Endothelial cell of umbilical vein (primary cell): Measurements from ENCODE around the gene CNNM2. TPM values are rescaled to one million over a fixed set of nuclear protein-coding genes. Genes with fewer than 3 reads are reported as not detected.

Source experiments
- BruUV-seq: library from RNA; stranded (reverse); fragments of 400-500 nt; replicated peaks from 2 replicates; lab custom pipeline; 2021; lab: Mats Ljungman, UMichigan
- CTCF ChIA-PET: fragments of 300-600, 350-600 bp; sonication (Branson Sonifier 250); formaldehyde crosslinking; loops from one replicate; lab custom pipeline; 2021; ENCODE audit warnings: antibody characterized with exemption, inconsistent platforms; lab: Charles Lee
- POLR2A ChIA-PET: fragments of 300-600, 350-600 bp; sonication (Branson Sonifier 250); formaldehyde crosslinking; loops from one replicate; lab custom pipeline; 2021; ENCODE audit warnings: antibody characterized with exemption, inconsistent platforms; lab: Charles Lee
- DNase-seq: peaks from one replicate; pipeline ENCODE4 v3.0.0-alpha.2; 2011; ENCODE audit warnings: low read depth, low spot score
- FAIRE-seq: peaks from 2 replicates; lab custom pipeline; 2011; peaks lifted over from hg19 to GRCh38; lab: Jason Lieb, UNC
- H2AFZ ChIP-seq: 2 replicates; pipeline ENCODE4 v1.6.0; 2012; ENCODE audit warnings: low read depth, low read length, control low read depth, inconsistent platforms
- H3K27ac ChIP-seq: 2 replicates; pipeline ENCODE4 v1.5.1; 2011; ENCODE audit warnings: low read depth, mild to moderate bottlenecking, control low read depth, low read length, moderate library complexity; ENCODE audit not compliant: insufficient read depth
- H3K27me3 ChIP-seq, 2 experiments: 2 replicates each; pipeline versions ENCODE4 v1.6.0 to v1.6.1; 2011; ENCODE audit warnings: low read length in 2 of 2, mixed read lengths in 1 of 2; ENCODE audit not compliant: control insufficient read depth in 2 of 2, insufficient read depth in 2 of 2
- H3K36me3 ChIP-seq, 2 experiments: 2 replicates in 1 of 2; 3 replicates in 1 of 2; pipeline ENCODE4 v1.5.1; 2011; ENCODE audit warnings: low read length in 2 of 2, mild to moderate bottlenecking in 1 of 2, moderate library complexity in 1 of 2; ENCODE audit not compliant: control insufficient read depth in 2 of 2, insufficient read depth in 2 of 2; ENCODE audit errors: extremely low read depth in 1 of 2
- H3K4me1 ChIP-seq: 3 replicates; pipeline ENCODE4 v1.5.1; 2011; ENCODE audit warnings: mild to moderate bottlenecking, low read length; ENCODE audit not compliant: control insufficient read depth, insufficient read depth; ENCODE audit errors: extremely low read depth
- H3K4me2 ChIP-seq: 2 replicates; pipeline ENCODE4 v1.6.1; 2011; ENCODE audit warnings: low read length, control low read depth, mixed read lengths; ENCODE audit not compliant: insufficient read depth
- H3K4me3 ChIP-seq, 3 experiments: fragments of 200-600 bp in 1 of 3; sonication (generic), shearing (Covaris generic) in 1 of 3; replicated peaks in 1 of 3; 2 replicates each; pipeline ENCODE4 v1.5.1; 2011 to 2016; ENCODE audit warnings: control low read depth in 3 of 3, low read length in 3 of 3, mild to moderate bottlenecking in 2 of 3, inconsistent platforms in 1 of 3, low read depth in 1 of 3, moderate library complexity in 1 of 3; ENCODE audit not compliant: insufficient read depth in 1 of 3
- H3K79me2 ChIP-seq: 2 replicates; pipeline ENCODE4 v1.6.0; 2012; ENCODE audit warnings: low read length, inconsistent platforms; ENCODE audit not compliant: control insufficient read depth, insufficient read depth
- H3K9ac ChIP-seq: replicated peaks from 2 replicates; pipeline ENCODE3; 2011; ENCODE audit warnings: low read length, control low read depth; ENCODE audit not compliant: insufficient read depth; ENCODE audit errors: extremely low read depth
- H3K9me1 ChIP-seq: replicated peaks from 3 replicates; pipeline ENCODE4 v1.6.0; 2011; ENCODE audit warnings: mild to moderate bottlenecking, low read length; ENCODE audit not compliant: control insufficient read depth, insufficient read depth; ENCODE audit errors: extremely low read depth
- H3K9me3 ChIP-seq: replicated peaks from 2 replicates; pipeline ENCODE4 v1.5.1; 2012; ENCODE audit warnings: low read length, inconsistent platforms; ENCODE audit not compliant: control insufficient read depth, insufficient read depth
- H4K20me1 ChIP-seq: replicated peaks from 2 replicates; pipeline ENCODE3; 2011; ENCODE audit warnings: mild to moderate bottlenecking, low read length; ENCODE audit not compliant: control insufficient read depth, insufficient read depth; ENCODE audit errors: extremely low read depth
- EZH2 ChIP-seq: IDR thresholded peaks from 2 replicates; pipeline ENCODE4 v1.6.1; 2012; ENCODE audit warnings: borderline replicate concordance, low read depth, mild to moderate bottlenecking, moderate library complexity, low read length, inconsistent platforms; ENCODE audit not compliant: severe bottlenecking
- FOS ChIP-seq: IDR thresholded peaks from 2 replicates; pipeline ENCODE4 v1.6.1; 2011; ENCODE audit warnings: mild to moderate bottlenecking, low read length, moderate library complexity, borderline replicate concordance; ENCODE audit not compliant: insufficient read depth
- GATA2 ChIP-seq: IDR thresholded peaks from 2 replicates; pipeline ENCODE4 v1.7.0; 2011; ENCODE audit warnings: low read depth, mild to moderate bottlenecking, moderate library complexity, mixed read lengths, low read length; ENCODE audit not compliant: insufficient read length, insufficient read depth
- JUN ChIP-seq: IDR thresholded peaks from 2 replicates; pipeline ENCODE4 v1.6.1; 2011; ENCODE audit warnings: borderline replicate concordance, low read depth; ENCODE audit not compliant: insufficient read length, insufficient read depth
- MYC ChIP-seq: IDR thresholded peaks from one replicate; pipeline ENCODE4 v1.6.1; 2011; ENCODE audit warnings: mild to moderate bottlenecking, low read depth, low read length
- POLR2A ChIP-seq: IDR thresholded peaks from 2 replicates; pipeline ENCODE4 v1.6.1; 2012; ENCODE audit warnings: low read depth, mild to moderate bottlenecking, control low read depth, low read length
- POLR2AphosphoS5 ChIP-seq: IDR thresholded peaks from 2 replicates; pipeline ENCODE4 v1.6.1; 2012; ENCODE audit warnings: low read depth, mild to moderate bottlenecking, control low read depth, low read length, moderate library complexity; ENCODE audit not compliant: insufficient read depth
- dilution Hi-C: fragments of 300-500 bp; cut with MboI; formaldehyde crosslinking; loops from one replicate; pipeline ENCODE4 v1.15.0; 2019; ENCODE audit warnings: low sequenced_read_pairs; ENCODE audit not compliant: extremely low pct_ligation_motif_present
- intact Hi-C: fragments of 100-400 bp; cut with micrococcal nuclease; formaldehyde crosslinking; loops from one replicate; pipeline ENCODE4 v1.10.0; 2022
- polyA plus RNA-seq, 4 experiments: library from polyadenylated mRNA; depleted of rRNA in 3 of 4; stranded (reverse) in 3 of 4; unstranded in 1 of 4; fragments of >200 nt; gene quantifications; 2 replicates each; pipeline versions ENCODE4 v1.2.1 to v1.2.3, GENCODE V29; 2011 to 2012; ENCODE audit warnings: missing spikeins in 1 of 4
- total RNA-seq: library from RNA; stranded (reverse); gene quantifications from 2 replicates; pipeline ENCODE4 v1.2.3, GENCODE V29; 2021
- TF ChIP-seq, protein P1 (sequence below), 2 donors: IDR thresholded peaks; 1 replicate in 1 of 2; 2 replicates in 1 of 2; pipeline ENCODE4 v1.5.1; 2011; ENCODE audit warnings: low read length in 2 of 2, mild to moderate bottlenecking in 2 of 2, moderate library complexity in 2 of 2, control low read depth in 1 of 2, inconsistent platforms in 1 of 2, low read depth in 1 of 2; ENCODE audit not compliant: insufficient read depth in 1 of 2; ENCODE audit errors: extremely low read depth in 1 of 2

CNNM2 gene
- total and polyA plus RNA-seq, 2 donors (not counting 3 experiments of a cell fraction or from before 2014, with no cell fraction given), result 1.9 to 3.0 TPM

DNA sequence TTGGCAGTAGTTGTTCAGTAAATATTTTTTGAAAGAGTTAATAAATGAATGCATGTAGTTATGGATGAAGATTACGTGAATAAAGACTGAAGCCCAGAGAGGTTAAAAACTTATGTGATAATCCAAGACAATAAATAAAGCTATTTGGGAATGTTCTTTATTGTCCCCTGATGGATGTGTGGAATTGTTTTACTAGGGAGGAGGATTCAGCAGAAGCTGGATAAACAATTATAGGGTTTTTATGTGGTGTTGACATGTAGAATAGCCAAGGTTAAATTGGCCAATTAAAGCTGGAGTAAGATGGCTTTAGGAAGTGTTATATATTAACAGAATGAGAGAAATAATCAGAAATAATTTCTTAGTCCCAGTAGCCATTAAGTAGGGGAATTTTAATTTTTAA lies 66.0 kb downstream of the CNNM2 start:
- no peaks in the 10 kb centered on the region for H4K20me1 ChIP-seq
- H3K4me3 ChIP-seq, result no peak overlapping the region
- no peaks in the 10 kb centered on the region for H3K9me3 ChIP-seq
- no peak overlapping the region for H3K4me2 ChIP-seq
- CTCF ChIA-PET, result no interaction called here
- H3K9me1 ChIP-seq, result no peaks in the 10 kb centered on the region
- dilution Hi-C loops (no loop called here), intact Hi-C loops (no loop called here)
- H3K9ac ChIP-seq, result no peak overlapping the region
- POLR2A ChIA-PET, result no interaction called here
- no peak for TF ChIP-seq FOS
- no peak for TF ChIP-seq JUN
- TF ChIP-seq, protein P1, sequence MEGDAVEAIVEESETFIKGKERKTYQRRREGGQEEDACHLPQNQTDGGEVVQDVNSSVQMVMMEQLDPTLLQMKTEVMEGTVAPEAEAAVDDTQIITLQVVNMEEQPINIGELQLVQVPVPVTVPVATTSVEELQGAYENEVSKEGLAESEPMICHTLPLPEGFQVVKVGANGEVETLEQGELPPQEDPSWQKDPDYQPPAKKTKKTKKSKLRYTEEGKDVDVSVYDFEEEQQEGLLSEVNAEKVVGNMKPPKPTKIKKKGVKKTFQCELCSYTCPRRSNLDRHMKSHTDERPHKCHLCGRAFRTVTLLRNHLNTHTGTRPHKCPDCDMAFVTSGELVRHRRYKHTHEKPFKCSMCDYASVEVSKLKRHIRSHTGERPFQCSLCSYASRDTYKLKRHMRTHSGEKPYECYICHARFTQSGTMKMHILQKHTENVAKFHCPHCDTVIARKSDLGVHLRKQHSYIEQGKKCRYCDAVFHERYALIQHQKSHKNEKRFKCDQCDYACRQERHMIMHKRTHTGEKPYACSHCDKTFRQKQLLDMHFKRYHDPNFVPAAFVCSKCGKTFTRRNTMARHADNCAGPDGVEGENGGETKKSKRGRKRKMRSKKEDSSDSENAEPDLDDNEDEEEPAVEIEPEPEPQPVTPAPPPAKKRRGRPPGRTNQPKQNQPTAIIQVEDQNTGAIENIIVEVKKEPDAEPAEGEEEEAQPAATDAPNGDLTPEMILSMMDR (IDR thresholded peaks at IDR 0.05; ENCODE audit: extremely low read depth in 1 of 2, insufficient read depth in 1 of 2, low read depth in 1 of 2, low read length in 2 of 2), result no peak
- no peak for TF ChIP-seq GATA2
- TF ChIP-seq MYC, result no peak
- no peak for TF ChIP-seq EZH2
- TF ChIP-seq POLR2AphosphoS5, result no peak
- TF ChIP-seq POLR2A, result no peak
- DNase-seq, result no peak
- FAIRE-seq, result no peak
- no TSS peak for BruUV-seq
- no peak overlapping the region for H2AFZ ChIP-seq
- no peaks in the 10 kb centered on the region for H3K4me1 ChIP-seq
- no peaks in the 10 kb centered on the region for H3K36me3 ChIP-seq
- no peaks in the 10 kb centered on the region for H3K79me2 ChIP-seq
- H3K27me3 ChIP-seq, result peaks cover 0 to 1% of the 10 kb centered on the region in 2 experiments
- no peak overlapping the region for H3K27ac ChIP-seq
